Activated T-cell treated with anti-CD3 and anti-CD28 coated beads, Interleukin-2, amount 50 U/mL, for 24 hours (primary cell): ENCODE results near the gene PTF1A.

Experiments
- DNase-seq: peaks from one replicate; pipeline ENCODE4 v3.0.0-alpha.2; 2020
- H3K27ac Mint-ChIP-seq: 2 replicates; pipeline ENCODE4 v1.8.0; 2020; ENCODE audit warnings: mild to moderate bottlenecking, mixed read lengths
- H3K27me3 Mint-ChIP-seq: 2 replicates; pipeline ENCODE4 v1.8.0; 2020; ENCODE audit warnings: mixed read lengths
- H3K36me3 Mint-ChIP-seq: 2 replicates; pipeline ENCODE4 v1.8.0; 2020; ENCODE audit warnings: low read depth, mixed read lengths
- H3K4me1 Mint-ChIP-seq: 2 replicates; pipeline ENCODE4 v1.8.0; 2020; ENCODE audit warnings: low read depth, mixed read lengths
- H3K4me3 Mint-ChIP-seq: 2 replicates; pipeline ENCODE4 v1.8.0; 2020; ENCODE audit warnings: mild to moderate bottlenecking, moderate library complexity, mixed read lengths
- H3K9me3 Mint-ChIP-seq: 2 replicates; pipeline ENCODE4 v1.8.0; 2020; ENCODE audit warnings: mixed read lengths

The PTF1A gene, protein sequence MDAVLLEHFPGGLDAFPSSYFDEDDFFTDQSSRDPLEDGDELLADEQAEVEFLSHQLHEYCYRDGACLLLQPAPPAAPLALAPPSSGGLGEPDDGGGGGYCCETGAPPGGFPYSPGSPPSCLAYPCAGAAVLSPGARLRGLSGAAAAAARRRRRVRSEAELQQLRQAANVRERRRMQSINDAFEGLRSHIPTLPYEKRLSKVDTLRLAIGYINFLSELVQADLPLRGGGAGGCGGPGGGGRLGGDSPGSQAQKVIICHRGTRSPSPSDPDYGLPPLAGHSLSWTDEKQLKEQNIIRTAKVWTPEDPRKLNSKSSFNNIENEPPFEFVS

DNA sequence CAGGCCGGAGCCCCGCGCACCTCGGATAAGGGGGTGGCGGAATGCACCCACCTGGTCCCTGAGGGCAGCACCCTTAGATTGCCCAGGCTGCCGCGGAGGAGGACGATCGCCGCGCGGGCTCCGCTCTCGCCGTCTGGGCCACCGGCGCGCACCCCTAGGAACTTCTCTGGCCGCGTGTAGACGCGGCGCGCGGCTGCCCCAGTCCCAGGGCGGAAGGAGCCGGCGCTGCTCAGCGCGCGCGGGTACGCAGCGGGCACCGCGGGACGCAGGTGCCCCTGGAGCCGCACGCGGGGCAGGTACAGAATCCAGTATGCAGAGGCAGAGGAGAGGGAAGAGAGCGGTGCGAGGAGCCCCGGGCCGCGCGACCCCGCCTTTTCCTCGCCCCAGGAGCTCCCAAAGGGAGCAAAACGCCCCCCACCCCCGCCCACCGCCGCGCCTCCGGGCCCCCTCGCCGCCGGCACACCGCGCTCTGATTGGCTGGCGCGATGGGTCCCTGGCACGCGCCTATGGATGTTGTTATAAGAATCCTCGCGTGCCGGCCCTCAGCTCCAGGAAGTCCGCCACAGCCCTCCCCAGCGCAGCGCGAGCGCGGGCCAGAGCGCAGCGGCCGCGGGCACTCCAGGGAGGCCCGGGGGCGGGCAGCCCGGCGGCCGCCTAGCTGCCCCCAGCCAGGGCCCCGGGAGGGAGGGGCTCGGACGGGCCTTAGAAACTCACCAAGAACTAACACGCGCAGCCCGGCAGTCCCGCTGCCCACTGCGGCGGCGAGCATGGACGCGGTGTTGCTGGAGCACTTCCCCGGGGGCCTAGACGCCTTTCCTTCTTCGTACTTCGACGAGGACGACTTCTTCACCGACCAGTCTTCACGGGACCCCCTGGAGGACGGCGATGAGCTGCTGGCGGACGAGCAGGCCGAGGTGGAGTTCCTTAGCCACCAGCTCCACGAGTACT lies at the start of gene PTF1A:
Gene PTF1A, plus strand, starts transcription at position 549 of the 948 bp plus-strand sequence. Its CDS starts 219 bp downstream, at position 768.
- H3K9me3 Mint-ChIP-seq, result no peaks in the 10 kb centered on the region
- H3K27ac Mint-ChIP-seq, result no peak within 1 kb of the TSS
- H3K27me3 Mint-ChIP-seq, result peaks cover 83% of the 10 kb centered on the region
- H3K4me1 Mint-ChIP-seq, result peaks cover 4% of the 10 kb centered on the region
- H3K4me3 Mint-ChIP-seq, result no peak within 1 kb of the TSS
- DNase-seq, result no peak
- no peaks in the 10 kb centered on the region for H3K36me3 Mint-ChIP-seq

DNA sequence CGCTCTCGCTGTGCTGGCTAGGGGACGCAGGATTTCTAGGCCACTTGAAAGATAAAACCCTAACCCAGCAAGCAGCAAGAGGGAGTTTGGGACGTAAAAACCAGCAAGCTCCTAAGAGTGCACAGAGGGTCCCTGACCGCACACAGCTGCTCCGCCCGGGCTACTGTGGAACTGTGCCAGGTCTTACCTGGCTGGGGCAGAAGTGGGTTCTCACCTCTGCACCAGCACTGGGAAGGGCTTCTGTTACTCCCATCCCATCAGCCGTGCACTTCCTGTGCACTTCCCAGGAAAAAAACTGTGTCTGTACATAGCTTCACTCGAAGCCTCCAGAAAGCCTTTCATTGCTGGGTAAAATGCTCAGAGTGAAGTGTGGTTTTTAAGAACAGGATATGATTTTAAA lies 45.9 kb upstream of the PTF1A start:
- peaks cover 22% of the 10 kb centered on the region for H3K27me3 Mint-ChIP-seq
- DNase-seq, result no peak
- no peaks in the 10 kb centered on the region for H3K36me3 Mint-ChIP-seq
- H3K4me1 Mint-ChIP-seq, result no peaks in the 10 kb centered on the region
- no peak overlapping the region for H3K4me3 Mint-ChIP-seq
- no peaks in the 10 kb centered on the region for H3K9me3 Mint-ChIP-seq
- no peak overlapping the region for H3K27ac Mint-ChIP-seq

DNA sequence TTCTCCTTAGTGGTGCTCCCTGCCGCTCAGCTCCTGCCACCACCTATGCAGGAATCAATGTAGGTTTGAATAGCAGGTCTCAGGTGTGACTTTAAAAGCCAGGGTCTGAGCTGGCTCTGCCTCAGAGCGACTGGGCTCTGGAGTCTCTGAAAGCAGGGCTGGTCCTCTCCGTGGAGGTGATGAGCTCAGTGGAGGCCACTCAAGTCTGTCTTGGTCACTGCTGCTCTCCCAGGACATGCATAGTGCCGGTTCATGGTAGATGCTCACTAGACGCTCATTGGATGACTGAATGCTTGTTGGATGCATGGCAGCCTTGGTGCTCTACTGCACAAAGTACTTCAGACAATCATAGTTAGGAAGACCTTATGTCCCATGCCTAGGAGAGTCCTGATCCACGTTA lies 45.1 kb upstream of the PTF1A start:
- no peak for DNase-seq
- H3K36me3 Mint-ChIP-seq, result no peaks in the 10 kb centered on the region
- peaks cover 25% of the 10 kb centered on the region for H3K27me3 Mint-ChIP-seq
- no peak overlapping the region for H3K4me3 Mint-ChIP-seq
- no peak overlapping the region for H3K27ac Mint-ChIP-seq
- H3K9me3 Mint-ChIP-seq, result no peaks in the 10 kb centered on the region
- no peaks in the 10 kb centered on the region for H3K4me1 Mint-ChIP-seq

DNA sequence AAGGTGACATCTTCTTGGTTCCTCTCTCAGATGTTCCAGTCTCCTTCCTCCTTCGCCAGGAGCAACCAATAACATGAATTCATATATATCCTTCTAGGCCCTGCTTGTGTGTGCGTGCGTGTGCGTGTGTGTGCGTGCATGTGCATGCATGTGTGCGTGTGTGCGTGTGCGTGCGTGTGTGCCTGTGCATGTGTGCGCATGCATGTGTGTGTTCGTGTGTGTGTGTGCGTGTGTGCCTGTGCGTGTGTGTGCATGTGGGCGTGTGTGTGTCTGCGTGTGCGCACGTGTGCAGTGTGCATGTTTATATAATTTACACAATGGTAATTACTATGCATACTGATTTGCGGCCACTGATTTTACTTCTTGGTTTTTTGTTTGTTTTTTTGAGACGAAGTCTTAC lies 43.9 kb upstream of the PTF1A start:
- Mint-ChIP-seq H3K27me3 (peaks cover 25% of the 10 kb centered on the region), H3K4me1 (no peaks in the 10 kb centered on the region), H3K36me3 (no peaks in the 10 kb centered on the region), H3K27ac (no peak overlapping the region), H3K4me3 (no peak overlapping the region), H3K9me3 (no peaks in the 10 kb centered on the region)
- DNase-seq, result no peak

DNA sequence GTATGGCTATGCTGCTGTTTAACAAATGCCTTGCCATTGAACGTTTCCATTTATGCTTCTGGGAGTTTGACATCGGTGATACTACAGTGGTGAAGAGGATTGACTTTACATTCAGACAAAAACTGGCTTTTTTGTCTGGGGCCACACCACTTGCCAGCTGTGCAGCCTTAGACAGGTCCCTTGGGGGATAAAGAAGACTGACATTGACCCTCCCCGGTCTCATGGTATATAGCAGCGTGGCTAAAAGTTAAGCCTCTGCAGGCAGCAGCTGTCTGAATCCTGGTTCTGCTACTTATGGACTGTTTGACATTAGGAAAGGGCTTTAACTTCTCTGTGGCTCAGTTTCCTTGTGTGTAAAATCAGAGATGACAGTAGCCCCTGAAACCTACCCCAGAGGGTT lies 42.0 kb upstream of the PTF1A start:
- Mint-ChIP-seq H3K27me3 (peaks cover 29% of the 10 kb centered on the region), H3K36me3 (no peaks in the 10 kb centered on the region), H3K4me1 (no peaks in the 10 kb centered on the region), H3K4me3 (no peak overlapping the region), H3K27ac (no peak overlapping the region), H3K9me3 (no peaks in the 10 kb centered on the region)
- DNase-seq, result no peak

DNA sequence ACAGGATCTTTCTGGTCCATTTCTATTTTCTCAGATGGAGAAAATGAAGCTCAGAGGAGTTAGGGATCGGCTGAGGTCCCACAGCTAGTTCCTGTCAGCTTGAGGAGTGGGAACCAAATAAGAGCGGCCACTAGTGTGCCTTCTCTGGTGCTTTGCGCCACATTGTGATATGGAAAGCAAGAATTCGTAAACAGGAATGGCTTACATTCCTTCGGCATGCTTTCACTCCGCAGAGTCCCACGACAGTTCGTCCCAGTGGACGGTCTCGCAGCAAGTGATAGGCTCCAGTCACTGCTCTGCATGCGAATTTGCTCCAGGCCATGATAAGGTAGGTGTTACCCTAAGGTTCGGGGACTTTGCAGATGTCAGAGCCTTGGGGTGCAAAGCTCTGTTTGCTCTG lies 41.5 kb upstream of the PTF1A start:
- Mint-ChIP-seq H3K9me3 (no peaks in the 10 kb centered on the region), H3K4me1 (no peaks in the 10 kb centered on the region), H3K27me3 (peaks cover 33% of the 10 kb centered on the region), H3K36me3 (no peaks in the 10 kb centered on the region), H3K4me3 (no peak overlapping the region), H3K27ac (no peak overlapping the region)
- no peak for DNase-seq

DNA sequence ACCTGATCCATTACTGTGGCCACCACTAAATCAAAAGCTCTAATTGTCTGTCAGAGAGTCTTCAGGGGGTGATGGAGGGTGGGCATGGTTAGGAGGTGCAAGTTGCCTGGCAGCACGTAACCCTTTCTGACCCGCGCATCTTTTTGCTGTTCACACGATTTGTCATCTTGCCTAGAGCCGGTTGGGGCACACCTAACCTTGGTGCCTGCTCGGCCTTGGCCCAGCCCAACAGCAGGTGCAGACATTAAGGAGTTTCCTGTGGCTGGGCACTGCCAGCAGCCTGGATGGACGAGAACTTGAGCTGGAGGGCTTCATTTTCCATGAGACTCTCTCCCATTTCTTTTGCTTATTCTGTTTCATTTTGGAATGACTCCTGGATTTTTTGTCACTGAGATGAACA lies 41.0 kb upstream of the PTF1A start:
- DNase-seq, result no peak
- Mint-ChIP-seq H3K36me3 (no peaks in the 10 kb centered on the region), H3K4me1 (no peaks in the 10 kb centered on the region), H3K27ac (no peak overlapping the region), H3K4me3 (no peak overlapping the region), H3K9me3 (no peaks in the 10 kb centered on the region), H3K27me3 (peaks cover 37% of the 10 kb centered on the region)

DNA sequence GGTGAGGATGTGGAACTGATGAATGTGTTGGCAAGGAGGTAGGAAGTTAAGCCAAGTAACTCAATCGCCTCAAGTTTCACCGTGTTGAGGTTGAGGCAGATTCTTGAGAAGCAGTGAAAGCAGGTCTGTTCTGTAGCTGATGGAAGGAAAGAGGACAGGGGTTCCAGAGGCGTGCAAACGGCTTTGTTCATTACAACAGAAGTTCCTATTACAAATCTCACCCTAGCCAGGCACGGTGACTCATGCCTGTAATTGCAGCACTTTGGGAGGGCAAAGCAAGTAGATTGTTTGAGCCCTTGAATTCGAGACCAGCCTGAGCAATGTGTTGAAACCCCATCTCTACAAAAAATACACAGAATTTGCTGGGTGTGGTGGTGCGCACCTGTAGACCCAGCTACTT lies 36.9 kb upstream of the PTF1A start:
- Mint-ChIP-seq H3K9me3 (no peaks in the 10 kb centered on the region), H3K27ac (no peak overlapping the region), H3K4me3 (no peak overlapping the region), H3K36me3 (no peaks in the 10 kb centered on the region), H3K27me3 (peaks cover 59% of the 10 kb centered on the region), H3K4me1 (peaks cover 5% of the 10 kb centered on the region)
- DNase-seq, result no peak

DNA sequence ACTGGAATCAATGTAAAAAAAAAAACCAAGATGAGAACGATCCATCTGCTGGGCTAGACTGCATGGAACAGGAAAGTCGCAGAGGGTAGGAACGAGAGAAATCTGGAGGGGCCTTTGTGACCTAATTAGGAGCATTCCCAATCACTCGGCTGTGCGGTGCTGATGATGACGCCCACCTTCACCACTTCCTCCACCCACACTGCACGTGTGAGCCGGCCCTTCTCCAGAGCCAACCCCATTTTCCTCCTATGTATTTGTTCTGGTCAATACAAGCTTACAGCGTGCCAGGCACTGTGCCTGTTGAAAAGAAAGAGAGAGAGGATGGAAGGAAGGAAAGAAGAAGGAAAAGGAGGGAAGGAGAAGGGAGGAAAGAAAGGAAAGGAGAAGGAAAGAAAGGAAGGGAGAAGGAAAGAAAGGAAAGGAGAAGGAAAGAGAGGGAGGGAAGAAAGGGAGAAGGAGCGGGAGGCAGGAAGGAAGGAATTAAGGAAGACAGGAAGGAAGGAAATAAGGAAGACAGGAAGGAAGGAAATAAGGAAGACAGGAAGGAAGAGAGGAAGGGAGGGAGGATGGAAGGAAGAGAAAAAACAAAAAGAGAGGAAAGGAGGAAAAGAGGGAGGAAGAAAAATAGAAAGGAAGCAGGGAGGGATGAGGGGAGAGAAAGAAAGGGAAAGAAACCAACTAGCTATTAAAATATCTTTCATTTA lies 35.5 kb upstream of the PTF1A start:
- no peak for DNase-seq
- H3K4me3 Mint-ChIP-seq, result no peak overlapping the region
- H3K4me1 Mint-ChIP-seq, result peaks cover 5% of the 10 kb centered on the region
- no peak overlapping the region for H3K27ac Mint-ChIP-seq
- H3K27me3 Mint-ChIP-seq, result peaks cover 57% of the 10 kb centered on the region
- H3K9me3 Mint-ChIP-seq, result no peaks in the 10 kb centered on the region
- H3K36me3 Mint-ChIP-seq, result no peaks in the 10 kb centered on the region

DNA sequence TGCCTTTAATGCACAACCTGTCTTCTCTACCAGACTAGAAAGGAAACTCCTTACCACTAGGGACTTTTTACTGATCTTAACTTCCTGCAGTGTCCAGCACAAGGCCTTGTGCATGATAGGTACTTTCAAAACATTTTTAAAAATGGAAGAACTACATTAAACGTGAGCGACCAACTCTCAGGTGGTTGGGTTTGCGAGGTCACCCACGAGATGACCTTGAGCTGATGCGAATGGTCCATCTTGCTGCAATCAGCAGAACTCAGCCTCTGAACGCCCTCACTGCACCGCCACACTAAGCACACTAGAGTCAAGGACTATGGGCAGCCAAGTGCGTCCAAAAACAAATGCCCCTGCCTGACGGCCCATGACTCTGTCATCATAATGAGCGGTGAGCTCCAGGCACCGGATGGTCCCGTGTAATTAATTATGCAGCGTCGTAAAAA lies 34.9 kb upstream of the PTF1A start:
- Mint-ChIP-seq H3K9me3 (no peaks in the 10 kb centered on the region), H3K27ac (no peak overlapping the region), H3K4me1 (peaks cover 5% of the 10 kb centered on the region), H3K36me3 (no peaks in the 10 kb centered on the region), H3K27me3 (peaks cover 57% of the 10 kb centered on the region), H3K4me3 (no peak overlapping the region)
- no peak for DNase-seq

DNA sequence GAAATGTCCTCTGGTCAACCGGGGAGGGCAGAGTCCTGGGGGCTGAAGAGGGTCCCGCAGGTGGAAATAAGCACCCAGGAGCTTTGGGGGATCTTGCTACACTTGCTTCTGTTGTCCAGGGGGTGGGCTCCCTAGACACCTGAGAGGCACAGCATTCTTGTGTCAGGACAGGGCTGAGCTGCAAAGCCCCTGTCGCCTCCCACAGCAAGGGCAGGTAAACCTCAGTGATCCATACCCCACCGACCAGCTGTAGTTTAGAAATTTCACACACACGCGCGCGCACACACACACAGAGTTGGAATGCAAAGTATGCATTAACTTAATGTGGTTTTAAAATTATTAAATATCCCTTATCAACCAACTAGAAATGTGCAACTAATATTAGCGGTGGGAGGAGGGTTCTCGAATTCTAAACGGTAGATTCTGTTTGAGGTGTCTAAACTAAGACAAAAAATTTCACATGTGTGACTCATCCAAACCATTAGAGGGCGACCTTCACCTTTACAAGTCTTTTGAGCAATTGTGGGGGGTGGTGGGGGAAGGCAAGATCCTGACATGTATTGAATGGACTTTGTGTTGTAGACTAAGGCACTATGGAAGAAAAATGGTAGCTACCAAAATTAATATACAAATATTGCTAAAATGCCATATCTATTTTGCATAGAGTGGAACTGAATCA lies 34.3 kb upstream of the PTF1A start:
- Mint-ChIP-seq H3K27me3 (peaks cover 57% of the 10 kb centered on the region), H3K4me3 (no peak overlapping the region), H3K9me3 (no peaks in the 10 kb centered on the region), H3K27ac (no peak overlapping the region), H3K4me1 (peaks cover 5% of the 10 kb centered on the region), H3K36me3 (no peaks in the 10 kb centered on the region)
- DNase-seq, result no peak

DNA sequence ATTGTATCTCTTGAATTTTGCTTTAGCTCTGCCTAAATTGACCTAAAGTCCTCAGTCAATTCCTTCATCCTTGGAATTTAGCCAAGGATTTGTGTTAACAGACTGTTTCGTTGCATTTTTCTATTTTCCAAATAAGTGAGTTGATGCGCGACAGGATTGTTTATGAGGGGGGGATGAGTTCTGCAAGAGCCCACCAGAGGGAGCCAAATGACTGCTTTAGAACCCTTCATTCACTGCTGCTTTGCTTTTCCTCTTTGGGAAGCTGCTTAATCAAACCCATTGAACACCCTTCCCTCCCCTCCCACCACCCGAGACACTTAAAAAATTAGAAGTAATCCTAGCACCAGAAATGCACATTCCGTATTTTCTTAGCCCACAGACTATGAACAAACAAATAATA lies 33.7 kb upstream of the PTF1A start:
- Mint-ChIP-seq H3K9me3 (no peaks in the 10 kb centered on the region), H3K4me3 (no peak overlapping the region), H3K36me3 (no peaks in the 10 kb centered on the region), H3K27me3 (peaks cover 57% of the 10 kb centered on the region), H3K27ac (no peak overlapping the region), H3K4me1 (peaks cover 5% of the 10 kb centered on the region)
- DNase-seq, result no peak

DNA sequence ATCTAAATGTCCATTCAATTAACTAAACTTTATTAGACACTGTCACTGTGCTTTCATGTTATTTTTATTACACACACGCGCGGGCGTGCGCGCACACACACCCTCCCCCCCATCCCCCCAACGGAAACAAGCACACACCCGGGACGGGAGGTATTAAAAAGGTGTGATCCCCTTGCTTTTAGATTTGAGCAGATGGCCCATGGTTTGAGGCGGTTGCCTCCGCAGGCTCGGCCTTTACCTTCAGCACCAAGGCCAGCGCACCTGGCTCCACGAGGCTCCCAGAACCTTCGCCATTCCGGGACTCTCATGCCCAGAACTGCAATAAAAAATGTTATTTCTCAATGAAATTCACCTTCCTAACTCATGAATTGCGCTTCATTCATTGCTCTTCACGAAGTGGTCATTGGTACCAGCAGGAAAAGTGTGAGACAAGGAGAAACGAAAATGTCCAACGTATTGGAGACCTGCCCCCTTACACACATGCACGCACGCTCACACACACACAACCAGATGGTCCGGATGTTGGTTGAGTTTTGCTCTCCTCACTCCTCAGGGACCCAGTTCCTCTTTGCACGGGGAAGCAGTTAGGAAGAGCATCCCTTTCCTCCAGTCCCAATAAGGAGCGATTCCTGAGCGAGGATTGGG lies 20.8 kb upstream of the PTF1A start:
- Mint-ChIP-seq H3K27ac (no peak overlapping the region), H3K4me3 (no peak overlapping the region), H3K27me3 (peaks cover 68% of the 10 kb centered on the region), H3K36me3 (no peaks in the 10 kb centered on the region), H3K4me1 (peaks cover 15% of the 10 kb centered on the region), H3K9me3 (no peaks in the 10 kb centered on the region)
- no peak for DNase-seq
